Adrenal gland (tissue), 12 donors: ENCODE measurements around the gene ZNF521. TPM values are rescaled to one million over a fixed set of nuclear protein-coding genes. Genes with fewer than 3 reads are reported as not detected.

Experiments
- DNase-seq, 7 donors: peaks; one replicate each; pipeline ENCODE4 v3.0.0-alpha.2; 2019 to 2020
- H3K27ac ChIP-seq, 5 donors: fragments of 200-600 bp; sonication (generic) in 4 of 5; 1 replicate in 3 of 5; 2 replicates in 2 of 5; pipeline versions ENCODE4 v1.5.1 to v1.8.0; 2016 to 2020; ENCODE audit warnings: mild to moderate bottlenecking in 1 of 5
- H3K27me3 ChIP-seq: fragments of 200-600 bp; 2 replicates; pipeline ENCODE4 v1.8.0; 2021
- H3K36me3 ChIP-seq, 2 donors: fragments of 200-600 bp; replicated peaks in 1 of 2; 1 replicate in 1 of 2; 2 replicates in 1 of 2; pipeline versions ENCODE4 v1.5.1 to v1.8.0; 2018 to 2022
- H3K4me1 ChIP-seq, 2 donors: fragments of 200-600 bp; replicated peaks in 1 of 2; 1 replicate in 1 of 2; 2 replicates in 1 of 2; pipeline versions ENCODE4 v1.5.1 to v1.8.0; 2018 to 2021
- H3K4me3 ChIP-seq, 4 donors: fragments of 200-600 bp; sonication (generic) in 3 of 4; one replicate each; pipeline ENCODE4 v1.5.1; 2016 to 2018
- H3K9me3 ChIP-seq, 3 donors: fragments of 200-600 bp; sonication (generic) in 1 of 3; replicated peaks in 1 of 3; 1 replicate in 2 of 3; 2 replicates in 1 of 3; pipeline versions ENCODE4 v1.5.1 to v1.8.0; 2016 to 2021
- POLR2A ChIP-seq, 2 donors: fragments of 450-650 bp; IDR thresholded peaks; one replicate each; pipeline ENCODE4 v1.6.1; 2017; ENCODE audit warnings: antibody characterized with exemption in 2 of 2, mild to moderate bottlenecking in 2 of 2, moderate library complexity in 1 of 2
- WGBS, 4 donors: extraction: QIAGEN DNeasy Blood & Tissue Kit in 2 of 4; methylation state at CpG; one replicate each; pipeline versions ENCODE4 v1.1.5 to v1.1.7; 2013 to 2017; 5-methylcytosine and 5-hydroxymethylcytosine counted together
- intact Hi-C, 2 donors: fragments of 100-400 bp; cut with DNase I; formaldehyde crosslinking; loops; one replicate each; pipeline versions ENCODE4 v1.14.1 to v1.15.0; 2022 to 2023
- polyA plus RNA-seq, 3 donors: library from polyadenylated mRNA; stranded (reverse); fragments of 200-250 nt in 2 of 3; fragments of 350-450 nt in 1 of 3; fragmentation: Illumina TruSeq in 1 of 3; extraction: RNeasy Lipid Tissue Mini Kit (QIAGEN cat#74804) in 1 of 3; gene quantifications; one replicate each; pipeline ENCODE4 v1.2.3, GENCODE V29; 2013 to 2014
- total RNA-seq, 9 donors: library from RNA; depleted of rRNA in 4 of 9; stranded (reverse); fragments of >200 nt in 4 of 9; fragments of 120-200 nt in 1 of 9; fragmentation: NEBNext Ultra II Directional in 1 of 9; extraction: Animal tissue kit (Norgen Biotek cat#: 25700) in 1 of 9; gene quantifications; one replicate each; pipeline versions ENCODE4 v1.1.0 to v1.2.4, GENCODE V29; 2013 to 2023
- TF ChIP-seq, protein P1 (sequence below), 6 experiments: fragments of 450-650 bp in 4 of 6; fragments of 200-600 bp in 2 of 6; sonication (generic) in 1 of 6; IDR thresholded peaks; 1 replicate in 5 of 6; 2 replicates in 1 of 6; pipeline versions ENCODE4 v1.5.1 to v1.8.0; 2016 to 2021; ENCODE audit warnings: antibody characterized with exemption in 6 of 6, mild to moderate bottlenecking in 2 of 6, moderate library complexity in 1 of 6
- donor health status: healthy with polysubstance abuse.
- donor health status: Bipolar disorder and iron deficiency.
- donor health status: DM: yes; HTN: yes; CAD: no.
- donor health status: DM: no; HTN: no; CAD: no.
- donor health status: DM: no; HTN: no; CAD: no.
- donor health status: DM: yes; HTN: yes; CAD: no.

Gene ZNF521
- total and polyA plus RNA-seq, 12 donors, result 3.7 to 270 (median 43.0) TPM

DNA sequence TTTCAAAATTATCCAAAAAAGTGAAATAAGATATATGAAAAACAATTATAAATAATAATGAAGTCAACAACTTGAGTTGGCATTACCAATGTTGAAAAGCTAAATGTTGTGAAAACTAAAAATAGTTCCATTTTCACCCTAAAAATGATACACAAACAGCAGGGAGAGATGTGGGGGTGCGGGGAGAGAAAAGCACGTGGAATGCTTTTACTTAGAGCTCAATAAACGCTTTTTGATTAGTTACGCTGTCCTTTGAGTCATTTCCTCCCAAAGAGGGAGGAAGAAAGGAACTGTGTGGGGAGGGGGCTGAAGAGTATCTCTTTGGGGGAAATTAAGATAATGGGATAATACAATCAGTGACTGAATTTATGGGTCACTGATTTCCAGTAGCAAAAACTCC lies 29.2 kb downstream of the ZNF521 start:
- TF ChIP-seq, protein P1, sequence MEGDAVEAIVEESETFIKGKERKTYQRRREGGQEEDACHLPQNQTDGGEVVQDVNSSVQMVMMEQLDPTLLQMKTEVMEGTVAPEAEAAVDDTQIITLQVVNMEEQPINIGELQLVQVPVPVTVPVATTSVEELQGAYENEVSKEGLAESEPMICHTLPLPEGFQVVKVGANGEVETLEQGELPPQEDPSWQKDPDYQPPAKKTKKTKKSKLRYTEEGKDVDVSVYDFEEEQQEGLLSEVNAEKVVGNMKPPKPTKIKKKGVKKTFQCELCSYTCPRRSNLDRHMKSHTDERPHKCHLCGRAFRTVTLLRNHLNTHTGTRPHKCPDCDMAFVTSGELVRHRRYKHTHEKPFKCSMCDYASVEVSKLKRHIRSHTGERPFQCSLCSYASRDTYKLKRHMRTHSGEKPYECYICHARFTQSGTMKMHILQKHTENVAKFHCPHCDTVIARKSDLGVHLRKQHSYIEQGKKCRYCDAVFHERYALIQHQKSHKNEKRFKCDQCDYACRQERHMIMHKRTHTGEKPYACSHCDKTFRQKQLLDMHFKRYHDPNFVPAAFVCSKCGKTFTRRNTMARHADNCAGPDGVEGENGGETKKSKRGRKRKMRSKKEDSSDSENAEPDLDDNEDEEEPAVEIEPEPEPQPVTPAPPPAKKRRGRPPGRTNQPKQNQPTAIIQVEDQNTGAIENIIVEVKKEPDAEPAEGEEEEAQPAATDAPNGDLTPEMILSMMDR (IDR thresholded peaks at IDR 0.05), result no peak
- TF ChIP-seq POLR2A (IDR thresholded peaks at IDR 0.05), result no peak
- WGBS, 4 donors, result 86 to 91% (median 90%) methylated on average over 4 of the region's 4 CpGs
- Histone ChIP-seq H3K27ac (no peak overlapping the region), H3K36me3 (peaks cover 0 to 11% of the 10 kb centered on the region in 2 donors), H3K4me3 (no peak overlapping the region), H3K27me3 (no peaks in the 10 kb centered on the region), H3K9me3 (no peaks in the 10 kb centered on the region), H3K4me1 (peaks cover 19 to 20% of the 10 kb centered on the region in 2 donors)
- intact Hi-C loops, result no loop called here
- no peak for DNase-seq

DNA sequence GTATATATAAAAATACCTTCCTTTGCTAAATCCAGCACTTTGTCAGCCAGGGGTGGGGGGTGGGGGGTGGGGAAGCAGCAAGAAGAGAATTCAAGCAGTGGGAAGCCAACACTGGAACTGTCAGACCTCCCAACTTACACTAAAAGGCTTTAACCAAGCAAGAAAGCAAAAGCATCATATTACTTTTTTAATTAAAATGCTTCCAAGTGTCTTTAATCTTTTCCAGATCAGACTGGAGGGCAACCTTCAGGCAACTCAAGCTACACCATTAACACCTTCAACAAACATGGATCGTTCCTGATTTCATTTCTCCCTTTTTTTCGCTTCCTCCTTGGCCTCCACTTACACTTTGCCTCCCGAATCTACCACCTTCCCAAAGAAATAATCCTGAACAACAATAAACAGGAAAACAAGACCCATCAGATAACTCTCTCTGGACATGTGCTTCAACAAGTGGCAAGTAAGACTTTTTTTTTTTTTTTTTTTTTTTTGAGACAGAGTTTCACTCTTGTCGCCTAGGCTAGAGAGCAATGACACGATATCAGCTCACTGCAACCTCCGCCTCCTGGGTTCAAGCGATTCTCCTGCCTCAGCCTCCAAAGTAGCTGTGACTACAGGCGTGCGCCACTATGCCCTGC lies 35.5 kb downstream of the ZNF521 start:
- Histone ChIP-seq H3K27me3 (no peaks in the 10 kb centered on the region), H3K9me3 (no peaks in the 10 kb centered on the region), H3K4me1 (peaks cover 6 to 11% of the 10 kb centered on the region in 2 donors), H3K27ac (no peak overlapping the region), H3K4me3 (no peak overlapping the region), H3K36me3 (peaks cover 0 to 7% of the 10 kb centered on the region in 2 donors)
- WGBS, 4 donors, result 86 to 94% (median 90%) methylated on average over 9 of the region's 9 CpGs
- intact Hi-C loops, result no loop called here
- TF ChIP-seq, protein P1 (IDR thresholded peaks at IDR 0.05), result no peak
- TF ChIP-seq POLR2A (IDR thresholded peaks at IDR 0.05), result no peak
- no peak for DNase-seq

DNA sequence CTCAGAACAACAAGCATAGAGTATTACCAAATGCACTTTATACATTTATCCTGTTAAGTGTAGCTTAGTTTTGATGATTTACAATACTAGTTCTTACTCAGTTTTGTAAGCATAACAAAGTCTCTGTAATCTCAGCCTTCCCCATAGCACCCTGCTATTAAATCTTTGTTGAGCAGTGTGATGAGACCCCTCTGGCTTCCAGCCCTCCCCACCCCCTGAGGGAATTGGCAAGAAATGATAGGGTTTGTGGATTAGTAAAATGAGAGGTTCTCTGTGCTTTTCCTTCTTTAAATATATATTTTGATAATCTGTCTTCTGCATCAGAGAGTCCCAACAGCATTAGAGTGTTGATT lies 37.2 kb downstream of the ZNF521 start:
- Histone ChIP-seq H3K27me3 (no peaks in the 10 kb centered on the region), H3K36me3 (no peaks in the 10 kb centered on the region), H3K4me1 (peaks cover 9 to 18% of the 10 kb centered on the region in 2 donors), H3K4me3 (no peak overlapping the region), H3K27ac (peak overlapping the region in 1 of 5 donors; percentile 3), H3K9me3 (no peaks in the 10 kb centered on the region)
- intact Hi-C loops, result no loop called here
- TF ChIP-seq, protein P1 (IDR thresholded peaks at IDR 0.05), result no peak
- DNase-seq, result no peak

GRCh38 chr18:25314151-25314837 lies 37.7 kb downstream of the ZNF521 start:
- H3K27me3 ChIP-seq, result no peaks in the 10 kb centered on the region
- no peak for DNase-seq
- no peak overlapping the region for H3K27ac ChIP-seq
- TF ChIP-seq POLR2A (IDR thresholded peaks at IDR 0.05), result no peak
- TF ChIP-seq, protein P1 (IDR thresholded peaks at IDR 0.05), result no peak
- H3K9me3 ChIP-seq, result no peaks in the 10 kb centered on the region
- no peak overlapping the region for H3K4me3 ChIP-seq
- H3K4me1 ChIP-seq, result peaks cover 9 to 18% of the 10 kb centered on the region in 2 donors
- 54 to 77% (median 69%) methylated on average over 3 of the region's 3 CpGs for WGBS, 4 donors
- intact Hi-C loops, result no loop called here
- H3K36me3 ChIP-seq, result no peaks in the 10 kb centered on the region
